Measurements from ENCODE around the gene CFAP43. TPM values are rescaled to one million over a fixed set of nuclear protein-coding genes. Genes with fewer than 3 reads are reported as not detected.

CFAP43 gene
- total and polyA plus RNA-seq, 2 donors (not counting 1 experiment from before 2014, with no cell fraction given): under 0.01 to 0.10 TPM

DNA sequence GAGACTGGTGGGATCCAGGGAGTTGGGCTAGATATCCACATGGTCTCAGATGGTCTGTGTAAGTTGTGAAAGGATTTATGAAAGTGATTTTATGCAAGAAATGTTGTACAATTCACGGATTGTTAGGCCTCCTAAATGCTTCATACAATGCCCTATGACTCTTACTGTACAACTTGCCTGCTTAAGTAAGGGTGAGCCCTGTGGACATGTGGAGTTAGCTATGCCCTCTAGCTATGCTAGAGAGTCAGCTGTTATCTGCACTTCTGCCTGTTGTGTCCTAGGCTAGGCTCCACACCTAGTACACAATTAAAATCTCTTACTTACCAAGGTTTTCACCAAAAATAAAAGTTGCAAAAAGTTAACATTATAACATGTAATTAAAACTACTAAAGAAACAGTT is 1.7 kb upstream of the CFAP43 start:
- H3K27ac ChIP-seq (ENCODE audit: insufficient read depth, low read length): no peak overlapping the region
- H3K4me1 ChIP-seq (ENCODE audit: control insufficient read depth, extremely low read depth, insufficient read depth, low read length): no peaks in the 10 kb centered on the region
- TF ChIP-seq CTCF (conservative IDR thresholded peaks at IDR 0.05 in 1 of 2, IDR thresholded peaks at IDR 0.05 in 1 of 2; ENCODE audit: low read depth in 1 of 2, low read length in 2 of 2) (no peak), EZH2 (IDR thresholded peaks at IDR 0.05; ENCODE audit: low read length, missing control alignments) (no peak)
- H3K27me3 ChIP-seq (ENCODE audit: control insufficient read depth, insufficient read depth, low read length): no peaks in the 10 kb centered on the region
- H3K79me2 ChIP-seq (ENCODE audit: control insufficient read depth, insufficient read depth, low read length): no peaks in the 10 kb centered on the region
- H3K4me2 ChIP-seq (ENCODE audit: extremely low read depth, insufficient read depth, low read length): no peak overlapping the region
- no peaks in the 10 kb centered on the region for H3K9me3 ChIP-seq (ENCODE audit: control insufficient read depth, insufficient read depth, low read depth, low read length)
- no peak overlapping the region for H2AFZ ChIP-seq (ENCODE audit: low read length)
- no peaks in the 10 kb centered on the region for H3K36me3 ChIP-seq (ENCODE audit: control insufficient read depth, insufficient read depth, low read length)
- no peak overlapping the region for H3K4me3 ChIP-seq (replicated peaks in 1 of 4; ENCODE audit: control extremely low read depth in 1 of 4, insufficient read depth in 1 of 4, low read depth in 3 of 4, low read length in 4 of 4)
- no peaks in the 10 kb centered on the region for H4K20me1 ChIP-seq (ENCODE audit: control insufficient read depth, extremely low read depth, insufficient read depth, low read length)
- no peak overlapping the region for H3K9ac ChIP-seq (ENCODE audit: insufficient read depth, low read length)
- DNase-seq (ENCODE audit: low read depth in 2 of 2): no peak

DNA sequence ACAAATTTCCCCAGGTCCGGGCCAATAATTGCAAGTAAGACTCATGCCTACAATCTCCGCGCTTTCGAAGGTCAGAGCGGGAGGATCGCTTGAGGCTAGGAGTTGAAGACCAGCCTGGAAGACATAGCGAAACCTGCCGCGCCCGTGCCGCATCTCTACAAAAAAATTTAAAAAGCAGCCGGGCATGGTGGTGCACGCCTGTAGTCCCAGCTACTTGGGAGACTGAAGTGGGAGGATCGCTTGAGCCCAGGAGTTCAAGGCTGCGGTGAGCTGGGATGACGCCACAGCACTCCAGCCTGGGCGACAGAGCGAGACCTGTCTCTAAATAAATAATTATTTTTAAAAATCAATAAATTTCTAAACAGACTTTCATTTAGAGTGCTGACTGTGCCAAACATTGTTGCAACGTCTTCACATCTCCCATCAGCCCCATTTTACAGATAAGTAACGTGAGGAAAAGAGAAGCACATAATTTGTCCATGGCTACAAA is 494 bp upstream of the CFAP43 start:
- Histone ChIP-seq H3K79me2 (ENCODE audit: control insufficient read depth, insufficient read depth, low read length) (no peaks in the 10 kb centered on the region), H3K36me3 (ENCODE audit: control insufficient read depth, insufficient read depth, low read length) (no peaks in the 10 kb centered on the region), H3K4me2 (ENCODE audit: extremely low read depth, insufficient read depth, low read length) (peak overlapping the region; percentile 90), H3K27me3 (ENCODE audit: control insufficient read depth, insufficient read depth, low read length) (no peaks in the 10 kb centered on the region), H3K27ac (ENCODE audit: insufficient read depth, low read length) (peak overlapping the region; percentile 83), H3K4me1 (ENCODE audit: control insufficient read depth, extremely low read depth, insufficient read depth, low read length) (no peaks in the 10 kb centered on the region), H2AFZ (ENCODE audit: low read length) (peak overlapping the region; percentile 88), H4K20me1 (ENCODE audit: control insufficient read depth, extremely low read depth, insufficient read depth, low read length) (no peaks in the 10 kb centered on the region), H3K9ac (ENCODE audit: insufficient read depth, low read length) (peak overlapping the region; percentile 94), H3K4me3 (replicated peaks in 1 of 4; ENCODE audit: control extremely low read depth in 1 of 4, insufficient read depth in 1 of 4, low read depth in 3 of 4, low read length in 4 of 4) (peak overlapping the region; percentile 78 to 87 (median 81)), H3K9me3 (ENCODE audit: control insufficient read depth, insufficient read depth, low read depth, low read length) (no peaks in the 10 kb centered on the region)
- DNase-seq (ENCODE audit: low read depth in 2 of 2): no peak
- TF ChIP-seq CTCF (conservative IDR thresholded peaks at IDR 0.05 in 1 of 2, IDR thresholded peaks at IDR 0.05 in 1 of 2; ENCODE audit: low read depth in 1 of 2, low read length in 2 of 2): no peak
- no peak for TF ChIP-seq EZH2 (IDR thresholded peaks at IDR 0.05; ENCODE audit: low read length, missing control alignments)

GRCh38 chr10:104230490-104230889 is 1.7 kb downstream of the CFAP43 start:
- no peaks in the 10 kb centered on the region for H3K36me3 ChIP-seq (ENCODE audit: control insufficient read depth, insufficient read depth, low read length)
- no peak overlapping the region for H3K4me3 ChIP-seq (replicated peaks in 1 of 4; ENCODE audit: control extremely low read depth in 1 of 4, insufficient read depth in 1 of 4, low read depth in 3 of 4, low read length in 4 of 4)
- peak in 1 of 2 donors; percentile 3 for DNase-seq (ENCODE audit: low read depth in 2 of 2)
- H2AFZ ChIP-seq (ENCODE audit: low read length): no peak overlapping the region
- H3K27ac ChIP-seq (ENCODE audit: insufficient read depth, low read length): no peak overlapping the region
- no peak overlapping the region for H3K9ac ChIP-seq (ENCODE audit: insufficient read depth, low read length)
- H3K9me3 ChIP-seq (ENCODE audit: control insufficient read depth, insufficient read depth, low read depth, low read length): no peaks in the 10 kb centered on the region
- no peaks in the 10 kb centered on the region for H3K4me1 ChIP-seq (ENCODE audit: control insufficient read depth, extremely low read depth, insufficient read depth, low read length)
- no peak overlapping the region for H3K4me2 ChIP-seq (ENCODE audit: extremely low read depth, insufficient read depth, low read length)
- TF ChIP-seq EZH2 (IDR thresholded peaks at IDR 0.05; ENCODE audit: low read length, missing control alignments): no peak
- TF ChIP-seq CTCF (conservative IDR thresholded peaks at IDR 0.05 in 1 of 2, IDR thresholded peaks at IDR 0.05 in 1 of 2; ENCODE audit: low read depth in 1 of 2, low read length in 2 of 2): no peak
- H4K20me1 ChIP-seq (ENCODE audit: control insufficient read depth, extremely low read depth, insufficient read depth, low read length): no peaks in the 10 kb centered on the region
- no peaks in the 10 kb centered on the region for H3K79me2 ChIP-seq (ENCODE audit: control insufficient read depth, insufficient read depth, low read length)
- no peaks in the 10 kb centered on the region for H3K27me3 ChIP-seq (ENCODE audit: control insufficient read depth, insufficient read depth, low read length)

All from fibroblast of lung (primary cell).